GM23338 (cell line): ENCODE measurements around the gene ERP44. TPM values are rescaled to one million over a fixed set of nuclear protein-coding genes. Genes with fewer than 3 reads are reported as not detected.

ENCODE experiments used
- ATAC-seq: fragments of 200-7000 bp; cut with Tn5 transposase; 3 replicates; pipeline ENCODE4 v1.9.1; 2020
- DNase-seq: peaks from one replicate; pipeline ENCODE4 v3.0.0-alpha.2; 2015; ENCODE audit warnings: low spot score
- H2AFZ ChIP-seq: fragments of 200-600 bp; sonication (generic); 2 replicates; pipeline ENCODE4 v1.8.0; 2016; ENCODE audit warnings: antibody characterized with exemption, mild to moderate bottlenecking, moderate library complexity
- H3F3A ChIP-seq: fragments of 200-600 bp; sonication (generic); replicated peaks from 2 replicates; pipeline ENCODE4 v1.8.0; 2017; ENCODE audit warnings: antibody characterized with exemption, mixed run types, low read depth
- H3K27ac ChIP-seq: fragments of 200-600 bp; sonication (generic); 2 replicates; pipeline ENCODE4 v1.6.1; 2016; ENCODE audit warnings: low read depth
- H3K27me3 ChIP-seq: fragments of 200-600 bp; sonication (generic); 2 replicates; pipeline ENCODE4 v1.8.0; 2016; ENCODE audit warnings: mild to moderate bottlenecking, mixed run types, moderate library complexity; ENCODE audit not compliant: insufficient read depth
- H3K36me3 ChIP-seq: fragments of 200-600 bp; sonication (generic); 2 replicates; pipeline ENCODE4 v1.8.0; 2016; ENCODE audit warnings: mild to moderate bottlenecking; ENCODE audit not compliant: insufficient read depth
- H3K4me1 ChIP-seq: fragments of 200-600 bp; sonication (generic); 2 replicates; pipeline ENCODE4 v1.8.0; 2016; ENCODE audit warnings: mild to moderate bottlenecking, moderate library complexity; ENCODE audit not compliant: insufficient read depth
- H3K4me2 ChIP-seq: fragments of 200-600 bp; sonication (generic); 2 replicates; pipeline ENCODE4 v1.7.1; 2017; ENCODE audit warnings: mixed run types
- H3K4me3 ChIP-seq: fragments of 200-600 bp; sonication (generic); 2 replicates; pipeline ENCODE4 v1.6.1; 2016; ENCODE audit warnings: mixed run types
- H3K79me2 ChIP-seq: fragments of 200-600 bp; sonication (generic); replicated peaks from 2 replicates; pipeline ENCODE4 v1.8.0; 2017; ENCODE audit warnings: mild to moderate bottlenecking; ENCODE audit not compliant: insufficient read depth
- H3K9me2 ChIP-seq: fragments of 200-600 bp; sonication (generic); 2 replicates; pipeline ENCODE4 v1.8.0; 2017; ENCODE audit not compliant: insufficient read depth
- H4K20me1 ChIP-seq: fragments of 200-600 bp; sonication (generic); replicated peaks from 2 replicates; pipeline ENCODE4 v1.8.0; 2017; ENCODE audit warnings: mild to moderate bottlenecking; ENCODE audit not compliant: insufficient read depth
- H3K27ac Mint-ChIP-seq: 2 replicates; pipeline ENCODE4 v1.8.0; 2020; ENCODE audit warnings: inconsistent platforms, mild to moderate bottlenecking, moderate library complexity, mixed read lengths
- H3K27me3 Mint-ChIP-seq: 3 replicates; pipeline ENCODE4 v1.8.0; 2022; ENCODE audit warnings: low read depth, mild to moderate bottlenecking, moderate library complexity, mixed read lengths, inconsistent platforms; ENCODE audit not compliant: insufficient read depth, poor library complexity
- H3K36me3 Mint-ChIP-seq: 3 replicates; pipeline ENCODE4 v1.8.0; 2021; ENCODE audit warnings: low read depth, mild to moderate bottlenecking, inconsistent platforms, moderate library complexity, mixed read lengths
- H3K4me1 Mint-ChIP-seq: 3 replicates; pipeline ENCODE4 v1.8.0; 2020; ENCODE audit warnings: mild to moderate bottlenecking, inconsistent platforms, mixed read lengths
- H3K4me3 Mint-ChIP-seq: 3 replicates; pipeline ENCODE4 v1.8.0; 2021; ENCODE audit warnings: moderate library complexity, mild to moderate bottlenecking, inconsistent platforms, mixed read lengths
- H3K9me3 Mint-ChIP-seq: 3 replicates; pipeline ENCODE4 v1.8.0; 2020; ENCODE audit warnings: moderate library complexity, mild to moderate bottlenecking, inconsistent platforms, mixed read lengths
- CREB1 ChIP-seq: fragments of 250-450 bp; sonication (Bioruptor Pico); IDR thresholded peaks from 2 replicates; pipeline ENCODE4 v1.5.0; 2020; ENCODE audit warnings: low read depth, mild to moderate bottlenecking, moderate library complexity
- CTCF ChIP-seq, 2 experiments: fragments of 200-600 bp in 1 of 2; sonication (generic) in 1 of 2; conservative IDR thresholded peaks; 2 replicates each; pipeline versions ENCODE4 v1.5.1 to v1.6.1; 2016 to 2017; ENCODE audit warnings: antibody characterized with exemption in 2 of 2, low read depth in 2 of 2, mild to moderate bottlenecking in 2 of 2, moderate library complexity in 1 of 2
- ETS1 ChIP-seq: IDR thresholded peaks from 2 replicates; pipeline ENCODE4 v1.6.1; 2016; ENCODE audit warnings: antibody characterized with exemption
- EZH2 ChIP-seq: fragments of 200-600 bp; sonication (generic); IDR thresholded peaks from one replicate; pipeline ENCODE4 v1.8.0; 2017; ENCODE audit warnings: antibody characterized with exemption, mild to moderate bottlenecking, low read depth; ENCODE audit not compliant: unreplicated experiment
- EZH2phosphoT487 ChIP-seq: fragments of 200-600 bp; sonication (generic); IDR thresholded peaks from one replicate; pipeline ENCODE4 v1.8.1; 2018; ENCODE audit warnings: antibody characterized with exemption; ENCODE audit not compliant: unreplicated experiment
- POLR2AphosphoS5 ChIP-seq: IDR thresholded peaks from 2 replicates; pipeline ENCODE4 v1.6.1; 2016; ENCODE audit warnings: antibody characterized with exemption, low read depth
- REST ChIP-seq: IDR thresholded peaks from one replicate; pipeline ENCODE4 v1.6.1; 2018; ENCODE audit warnings: antibody characterized with exemption; ENCODE audit not compliant: unreplicated experiment
- STAT1 ChIP-seq: IDR thresholded peaks from one replicate; pipeline ENCODE4 v1.6.1; 2016; ENCODE audit warnings: antibody characterized with exemption; ENCODE audit not compliant: unreplicated experiment
- ZNF331 ChIP-seq: fragments of 250-450 bp; sonication (Bioruptor Pico); IDR thresholded peaks from 2 replicates; pipeline ENCODE4 v1.5.0; 2020; ENCODE audit warnings: low read depth, mild to moderate bottlenecking, moderate library complexity
- ZNF462 ChIP-seq: fragments of 250-450 bp; sonication (Bioruptor Pico); IDR thresholded peaks from 2 replicates; pipeline ENCODE4 v1.5.0; 2020; ENCODE audit warnings: mild to moderate bottlenecking, moderate library complexity
- polyA plus RNA-seq: library from polyadenylated mRNA; unstranded; fragments of >200 nt; fragmentation: Nextera tagmentation; extraction: Ambion mirVana; gene quantifications from 2 replicates; pipeline ENCODE4 v1.2.1, GENCODE V29; 2016
- total RNA-seq: library from RNA; depleted of rRNA; stranded (reverse); fragments of >200 nt; shearing (Covaris generic); gene quantifications from 2 replicates; pipeline ENCODE4 v1.2.3, GENCODE V29; 2014

ERP44 gene
- total and polyA plus RNA-seq, 2 experiments from 2014 or later = 13.0 to 24.1 TPM

- no peak for TF ChIP-seq CREB1 (CRISPR knock-in tag)
- no peak for TF ChIP-seq STAT1
- no peak for TF ChIP-seq POLR2AphosphoS5
Observed at GRCh38 chr9:99954819-99955218, 144.0 kb downstream of the ERP44 start (continued).

GRCh38 chr9:99953861-99954507 is 144.8 kb downstream of the ERP44 start:
- Histone ChIP-seq H3K27ac (no peak overlapping the region), H3K27me3 (no peaks in the 10 kb centered on the region), H4K20me1 (no peaks in the 10 kb centered on the region), H2AFZ (no peak overlapping the region), H3K4me3 (no peak overlapping the region), H3K4me2 (no peak overlapping the region), H3K9me2 (no peaks in the 10 kb centered on the region), H3K4me1 (no peaks in the 10 kb centered on the region), H3F3A (no peaks in the 10 kb centered on the region), H3K79me2 (no peaks in the 10 kb centered on the region), H3K36me3 (no peaks in the 10 kb centered on the region)
- no peak for DNase-seq
- no peaks in the 10 kb centered on the region for H3K9me3 Mint-ChIP-seq
- H3K4me1 Mint-ChIP-seq = no peaks in the 10 kb centered on the region
- peaks cover 5% of the 10 kb centered on the region; the same call in 2 of the 3 replicates for H3K36me3 Mint-ChIP-seq
- no peaks in the 10 kb centered on the region for H3K27me3 Mint-ChIP-seq
- TF ChIP-seq EZH2 = no peak
- no peak for TF ChIP-seq CTCF (conservative IDR thresholded peaks at IDR 0.05; ENCODE audit: low read depth in 2 of 2)
- no peak for TF ChIP-seq ZNF462 (CRISPR knock-in tag)
- TF ChIP-seq POLR2AphosphoS5 = no peak
- TF ChIP-seq CREB1 (CRISPR knock-in tag) = no peak
- TF ChIP-seq ETS1 = no peak
- TF ChIP-seq EZH2phosphoT487 = no peak
- TF ChIP-seq REST = no peak
- TF ChIP-seq ZNF331 (CRISPR knock-in tag) = no peak
- no peak for ATAC-seq
- H3K27ac Mint-ChIP-seq = no peak overlapping the region
- H3K4me3 Mint-ChIP-seq = no peak overlapping the region
